Left ventricle myocardium superior (tissue), 1 donor: ENCODE data around the gene SULT1C4. TPM values are rescaled to one million over a fixed set of nuclear protein-coding genes. Genes with fewer than 3 reads are reported as not detected.
"Not testable (repeated sequence)": the region's sequence is repeated elsewhere in the genome, so short reads cannot be mapped to it uniquely, and the experiment has no call there.

Experiments used
- ATAC-seq: fragments of 200-7000 bp; cut with Tn5 transposase; one replicate; pipeline ENCODE4 v1.9.1; 2020; ENCODE audit warnings: mild to moderate bottlenecking, moderate library complexity
- DNase-seq: peaks from one replicate; pipeline ENCODE4 v3.0.0-alpha.2; 2020
- intact Hi-C: fragments of 100-400 bp; cut with micrococcal nuclease; formaldehyde crosslinking; loops from one replicate; pipeline ENCODE4 v1.11.0; 2022
- long read RNA-seq: library from polyadenylated mRNA; unstranded; transcript quantifications from one replicate; pipeline ENCODE4 v2.0.0, GENCODE V29; 2021
- total RNA-seq: library from RNA; stranded (reverse); fragmentation: NEBNext Ultra II Directional; extraction: Animal tissue kit (Norgen Biotek cat#: 25700); gene quantifications from one replicate; pipeline ENCODE4 v1.2.1, GENCODE V29; 2021
- donor health status: DM: no; HTN: yes; CAD: no; lungs with severe emphysema.

The SULT1C4 gene
- total RNA-seq = 3.2 TPM
- long read RNA-seq, partial matches to known transcripts = 1 of 2 reads
- long read RNA-seq, other reads (novel, unspliced or antisense) = 1 of 2 reads

DNA sequence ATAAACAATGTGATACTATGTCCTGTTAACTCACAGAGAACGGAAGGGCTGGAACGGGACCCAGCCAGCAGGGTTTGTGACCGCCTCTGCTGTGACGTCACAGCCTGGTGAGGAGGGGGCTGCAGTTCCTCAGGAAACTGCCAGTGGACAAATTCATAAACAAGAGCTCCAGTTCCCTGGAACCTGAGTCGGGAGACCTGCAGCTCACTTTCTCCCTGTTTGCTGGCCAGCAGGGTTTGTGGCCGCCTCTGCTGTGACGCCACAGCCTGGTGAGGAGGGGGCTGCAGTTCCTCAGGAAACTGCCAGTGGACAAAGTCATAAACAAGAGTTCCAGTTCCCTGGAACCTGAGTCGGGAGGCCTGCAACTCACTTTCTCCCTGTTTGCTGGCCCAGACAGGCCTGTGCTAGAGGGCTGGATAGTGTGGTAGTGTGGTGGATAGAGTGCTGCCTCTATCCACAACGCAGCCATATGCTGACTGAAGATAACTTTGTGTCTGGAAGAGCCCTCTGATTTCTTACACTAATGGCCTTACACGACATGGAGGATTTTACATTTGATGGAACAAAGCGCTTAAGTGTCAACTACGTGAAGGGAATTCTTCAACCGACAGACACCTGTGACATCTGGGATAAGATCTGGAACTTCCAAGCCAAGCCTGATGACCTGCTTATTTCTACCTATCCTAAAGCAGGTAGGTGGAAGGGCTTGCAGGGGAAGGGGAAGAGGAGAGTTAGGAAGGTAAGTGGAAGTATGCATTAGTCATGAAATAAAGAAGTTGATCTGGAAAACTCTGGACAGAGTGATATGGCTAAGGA, at the start of gene SULT1C4:
Gene SULT1C4, plus strand, starts transcription at position 140 of the 816 bp plus-strand sequence. Its CDS starts 384 bp downstream, at position 524.
- DNase-seq = peak; percentile 71
- intact Hi-C loops = no loop called here
- peak; percentile 84 for ATAC-seq

DNA sequence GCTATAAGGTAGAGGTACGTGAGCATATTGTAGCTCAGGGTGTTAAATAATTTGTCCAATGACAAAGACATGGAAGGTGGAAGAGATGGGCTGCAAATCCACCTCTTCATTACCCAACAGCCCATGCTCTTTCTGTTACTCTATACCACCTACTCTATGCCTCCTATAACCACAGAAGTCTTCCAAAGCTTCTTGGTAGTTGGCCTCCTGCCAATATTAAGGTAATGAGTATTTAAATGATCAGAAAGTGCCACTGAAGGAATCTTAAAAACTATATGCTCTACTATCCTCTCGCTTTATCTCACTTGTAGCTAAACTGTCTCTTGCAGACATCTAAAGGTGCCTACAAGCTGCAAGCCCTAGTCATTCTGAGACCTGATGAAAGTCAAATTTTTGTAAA, 48.0 kb upstream of the SULT1C4 start:
- intact Hi-C loops = no loop called here
- ATAC-seq (no peak), DNase-seq (no peak)

DNA sequence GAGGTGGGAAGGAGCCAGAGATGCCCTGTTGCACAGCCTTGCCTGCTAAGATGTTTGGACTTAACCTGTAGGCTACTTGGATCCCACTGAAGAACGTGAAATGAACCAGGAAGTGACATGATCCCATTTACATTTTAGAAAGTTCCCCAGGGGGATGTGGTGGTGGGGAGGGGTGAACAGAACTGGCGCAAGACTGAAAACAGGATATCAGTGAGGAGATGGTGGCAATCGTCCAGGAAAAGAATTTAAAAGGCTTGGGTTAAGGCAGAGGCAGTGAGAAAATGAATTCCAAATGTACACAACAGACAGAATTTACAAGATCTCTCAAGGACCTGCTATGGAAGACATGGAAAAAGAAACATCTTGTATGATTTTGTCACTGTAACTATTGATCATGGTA, 46.8 kb upstream of the SULT1C4 start:
- intact Hi-C loops = no loop called here
- no peak for DNase-seq
- ATAC-seq = no peak

DNA sequence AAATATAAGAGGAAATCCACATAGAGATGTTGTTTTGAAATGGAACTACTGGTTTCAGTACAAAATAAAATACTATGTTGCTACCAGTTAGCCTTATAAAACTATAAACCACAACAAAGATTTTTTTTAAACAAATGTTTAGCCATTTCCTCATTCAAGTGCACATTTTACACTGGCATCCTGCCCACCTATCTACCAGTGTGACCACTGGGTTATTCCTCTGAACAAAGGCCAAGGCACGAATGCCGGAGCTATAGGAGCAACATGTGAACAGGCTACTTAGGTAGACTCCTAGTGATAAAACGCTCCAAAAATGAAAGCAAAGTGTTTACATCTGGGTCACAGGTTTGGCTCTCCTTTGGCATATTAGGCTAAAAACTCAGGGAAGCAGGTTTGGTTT, 31.8 kb upstream of the SULT1C4 start:
- intact Hi-C loops = no loop called here
- ATAC-seq = no peak
- DNase-seq = no peak

DNA sequence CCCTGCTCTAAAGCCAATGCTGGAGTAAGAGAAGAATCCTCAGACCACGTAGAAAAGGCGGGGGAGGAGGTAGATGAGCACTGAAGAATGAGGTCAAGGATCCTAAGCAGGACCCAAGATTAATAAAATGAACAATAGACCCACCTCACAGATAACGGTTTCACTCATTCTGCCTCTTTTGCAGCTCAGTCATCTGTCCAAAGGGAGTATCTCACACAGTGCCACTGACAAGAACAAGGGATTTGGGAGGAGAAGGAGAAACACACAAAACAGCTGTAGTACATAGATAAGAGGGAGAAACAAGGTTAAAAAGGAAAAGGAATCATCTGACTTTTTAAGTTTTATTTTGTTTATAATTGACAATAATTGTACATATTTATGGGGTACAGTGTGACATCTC, 30.9 kb upstream of the SULT1C4 start:
- DNase-seq = no peak
- intact Hi-C loops = no loop called here
- ATAC-seq = no peak

DNA sequence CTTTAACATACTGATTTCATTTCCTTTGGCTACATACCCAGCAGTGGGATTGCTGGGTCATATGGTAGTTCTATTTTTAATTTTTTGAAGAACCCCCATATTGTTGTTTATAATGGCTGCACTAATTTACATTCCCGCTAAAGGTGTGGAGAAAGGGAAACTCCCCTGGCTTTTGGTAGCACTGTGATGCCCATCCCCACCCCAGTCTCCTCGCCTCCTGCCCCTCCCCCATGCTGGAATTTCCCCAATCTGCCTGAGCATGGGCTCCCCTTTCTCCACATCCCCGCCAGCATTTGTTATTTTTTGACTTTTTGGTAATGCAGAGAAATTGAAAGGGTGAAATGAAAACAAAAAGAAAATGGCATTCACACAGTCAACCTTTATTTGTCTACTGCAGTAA, 30.0 kb upstream of the SULT1C4 start:
- ATAC-seq = no peak
- DNase-seq = no peak
- intact Hi-C loops = no loop called here

DNA sequence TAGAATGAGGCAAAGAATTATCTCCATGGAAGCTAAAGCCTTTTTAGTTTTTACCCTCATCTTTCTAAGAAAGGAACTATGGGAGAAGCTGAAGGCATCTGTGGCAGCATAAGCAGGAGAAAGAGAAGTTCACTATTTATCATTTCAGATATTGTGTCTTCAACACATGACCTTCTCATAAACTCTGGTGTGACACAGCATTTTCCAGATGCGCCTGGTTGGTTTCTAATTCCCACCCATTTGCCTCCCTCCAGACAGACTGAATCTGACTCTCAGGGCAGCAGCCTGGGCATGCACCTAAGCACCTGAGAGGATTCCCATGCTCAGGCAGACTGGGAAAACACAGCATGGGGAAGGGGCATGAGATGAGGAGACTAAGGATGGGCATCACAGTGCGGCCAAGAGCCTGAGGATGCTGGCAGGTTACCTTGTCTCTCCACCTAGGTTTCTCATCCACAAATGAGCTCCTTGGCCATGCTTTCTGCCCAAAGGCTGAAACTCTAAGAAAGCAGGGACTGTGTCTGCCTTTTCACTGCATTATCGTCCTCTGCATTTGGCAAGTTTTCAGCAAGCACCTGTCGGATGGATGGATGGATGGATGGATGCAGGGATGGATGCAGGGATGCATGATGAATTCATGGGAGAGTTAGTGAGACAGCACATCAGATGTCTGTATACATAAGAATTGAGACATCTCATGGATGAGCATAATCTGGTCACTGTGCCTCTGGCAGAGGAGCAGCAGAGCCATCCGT, 28.8 kb upstream of the SULT1C4 start:
- no peak for DNase-seq
- no peak for ATAC-seq
- intact Hi-C loops = no loop called here

DNA sequence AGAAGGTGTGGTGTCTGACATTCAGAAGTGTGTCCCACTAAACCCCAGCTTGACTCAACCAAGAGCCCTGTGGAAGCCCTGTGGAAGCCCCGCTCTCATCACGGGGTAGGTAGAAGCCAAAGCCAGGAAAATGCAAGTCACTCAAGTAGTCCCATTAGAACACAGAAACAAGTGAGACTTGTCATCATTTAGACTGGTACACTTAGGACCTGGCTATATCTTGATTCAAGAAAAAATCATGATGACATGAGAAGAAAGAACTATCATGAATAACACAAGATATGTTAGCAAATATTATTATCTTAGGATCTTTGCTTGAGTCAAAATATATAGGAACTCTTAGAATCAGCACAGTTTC, 28.2 kb upstream of the SULT1C4 start:
- DNase-seq (no peak), ATAC-seq (no peak)
- intact Hi-C loops = no loop called here

DNA sequence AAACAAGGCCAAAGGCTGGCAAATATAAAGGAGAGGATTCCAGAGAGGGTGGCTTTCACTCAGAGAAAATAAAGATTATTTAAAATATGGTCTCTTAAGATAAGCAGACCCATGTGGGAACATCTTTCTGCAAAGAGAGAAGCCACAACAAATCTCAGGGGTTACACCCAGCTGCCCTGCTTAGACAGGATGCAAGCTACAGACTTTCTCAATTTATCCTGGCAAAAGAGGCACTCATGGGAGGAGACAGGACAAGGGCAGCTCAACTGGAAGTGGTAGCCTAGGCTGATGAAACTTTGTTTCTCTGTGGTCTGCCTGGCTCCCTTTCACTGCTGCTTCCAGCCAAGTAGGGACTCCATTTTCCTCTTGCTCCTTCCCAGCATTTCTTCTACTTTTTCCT, 25.9 kb upstream of the SULT1C4 start:
- intact Hi-C loops = no loop called here
- no peak for ATAC-seq
- no peak for DNase-seq

DNA sequence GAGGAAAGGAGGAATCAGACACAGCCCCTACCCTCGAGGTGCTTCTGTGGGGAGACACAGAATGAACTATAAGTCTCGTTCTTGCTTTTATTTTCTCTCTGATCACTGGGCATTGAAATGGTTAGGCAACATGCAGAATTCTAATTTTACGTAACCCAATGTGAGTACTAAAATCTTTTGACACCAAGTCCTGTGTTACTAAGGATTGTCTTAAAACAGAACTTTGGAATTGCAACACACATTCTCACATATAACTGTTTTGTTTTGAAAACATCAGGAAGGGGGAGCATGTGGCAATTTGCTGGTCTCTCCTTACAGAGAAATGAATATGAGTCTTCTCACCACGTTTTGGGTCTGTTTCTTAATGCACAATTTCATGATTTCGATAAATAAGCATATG, 23.6 kb upstream of the SULT1C4 start:
- ATAC-seq = no peak
- intact Hi-C loops = no loop called here
- DNase-seq = no peak

DNA sequence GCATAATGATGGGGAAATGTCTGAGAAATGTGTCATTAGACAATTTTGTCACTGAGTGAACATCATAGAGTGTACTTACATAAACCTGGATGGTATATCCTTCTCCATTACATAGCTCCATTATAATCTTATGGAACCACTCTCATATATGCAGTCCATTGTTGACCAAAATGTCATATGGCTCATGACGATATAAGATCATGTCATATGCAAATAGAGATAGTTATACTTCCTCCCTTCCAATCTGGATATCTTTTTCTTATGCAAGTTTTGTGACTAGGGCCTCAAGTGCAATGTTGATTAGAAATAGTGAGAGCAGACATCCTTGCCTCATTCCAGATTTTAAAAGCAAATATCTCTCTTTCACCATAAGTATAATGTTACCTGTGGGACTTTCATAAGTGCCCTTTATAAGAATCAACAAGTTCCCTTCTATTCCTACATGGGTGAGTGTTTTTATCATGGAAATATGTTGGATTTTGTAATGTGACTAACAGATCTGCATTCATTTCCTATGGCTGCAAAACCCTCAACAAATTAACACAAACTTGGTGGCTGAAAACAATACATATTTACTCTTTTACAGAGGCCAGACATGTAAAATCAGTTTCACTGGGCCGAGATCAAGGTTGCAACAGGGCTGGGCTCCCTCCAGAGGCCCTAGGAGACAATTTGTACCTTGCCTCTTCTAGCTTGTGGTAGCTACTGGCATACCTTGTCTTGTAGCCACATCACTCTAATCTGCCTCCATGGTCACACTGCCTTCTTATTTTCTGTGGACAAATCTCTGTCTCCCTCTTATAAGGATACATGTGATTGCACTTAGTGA, 21.6 kb upstream of the SULT1C4 start:
- DNase-seq (no peak), ATAC-seq (no peak)
- intact Hi-C loops = no loop called here

DNA sequence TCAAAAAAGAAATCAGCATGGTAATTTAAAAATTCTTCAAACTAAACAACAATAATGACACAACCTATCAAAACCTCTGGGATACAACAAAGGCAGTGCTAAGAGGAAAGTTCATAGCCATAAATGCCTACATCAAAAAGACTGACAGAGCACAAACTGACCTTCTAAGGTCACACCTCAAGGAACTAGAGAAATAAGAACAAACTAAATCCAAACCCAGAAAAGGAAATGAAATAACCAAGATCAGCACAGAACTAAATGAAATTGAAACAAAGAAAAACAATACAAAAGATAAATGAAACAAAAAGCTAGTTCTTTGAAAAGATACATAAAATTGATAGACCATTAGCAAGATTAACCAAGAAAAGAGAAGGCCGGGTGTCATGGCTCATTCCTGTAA, 18.4 kb upstream of the SULT1C4 start:
- intact Hi-C loops, DNase-seq, ATAC-seq: not testable (repeated sequence)

DNA sequence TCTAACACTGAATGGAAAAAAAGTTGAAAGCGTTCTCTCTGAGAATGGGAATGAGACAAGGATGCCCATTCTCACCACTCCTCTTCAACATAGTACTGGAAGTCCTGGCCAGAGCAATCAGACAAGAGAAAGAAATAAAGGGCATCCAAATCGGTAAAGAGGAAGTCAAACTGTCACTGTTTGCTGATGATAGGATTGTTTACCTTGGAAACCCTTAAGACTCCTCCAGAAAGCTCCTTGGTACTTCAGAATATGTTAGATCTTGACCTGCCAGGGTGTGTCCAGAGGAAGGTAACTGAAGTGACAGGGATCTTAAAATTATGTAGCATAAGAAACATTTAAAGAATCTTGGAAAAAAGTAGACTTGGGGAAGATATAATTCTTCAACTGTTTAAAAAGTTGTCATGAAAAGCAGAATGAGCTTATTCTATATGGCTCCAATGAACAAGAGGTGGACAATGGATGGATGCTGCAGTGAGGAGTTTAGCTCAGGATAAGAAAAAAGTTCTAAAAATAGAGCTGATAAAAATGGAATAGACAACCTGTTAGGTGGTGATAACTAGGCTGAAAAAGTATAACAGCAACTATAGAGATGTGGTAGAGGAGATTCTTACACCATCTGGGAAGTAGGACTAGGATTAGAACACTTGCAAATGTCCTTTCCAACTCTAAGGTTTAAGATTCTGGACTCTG, 16.8 kb upstream of the SULT1C4 start:
- intact Hi-C loops = no loop called here
- DNase-seq = no peak
- ATAC-seq = no peak

DNA sequence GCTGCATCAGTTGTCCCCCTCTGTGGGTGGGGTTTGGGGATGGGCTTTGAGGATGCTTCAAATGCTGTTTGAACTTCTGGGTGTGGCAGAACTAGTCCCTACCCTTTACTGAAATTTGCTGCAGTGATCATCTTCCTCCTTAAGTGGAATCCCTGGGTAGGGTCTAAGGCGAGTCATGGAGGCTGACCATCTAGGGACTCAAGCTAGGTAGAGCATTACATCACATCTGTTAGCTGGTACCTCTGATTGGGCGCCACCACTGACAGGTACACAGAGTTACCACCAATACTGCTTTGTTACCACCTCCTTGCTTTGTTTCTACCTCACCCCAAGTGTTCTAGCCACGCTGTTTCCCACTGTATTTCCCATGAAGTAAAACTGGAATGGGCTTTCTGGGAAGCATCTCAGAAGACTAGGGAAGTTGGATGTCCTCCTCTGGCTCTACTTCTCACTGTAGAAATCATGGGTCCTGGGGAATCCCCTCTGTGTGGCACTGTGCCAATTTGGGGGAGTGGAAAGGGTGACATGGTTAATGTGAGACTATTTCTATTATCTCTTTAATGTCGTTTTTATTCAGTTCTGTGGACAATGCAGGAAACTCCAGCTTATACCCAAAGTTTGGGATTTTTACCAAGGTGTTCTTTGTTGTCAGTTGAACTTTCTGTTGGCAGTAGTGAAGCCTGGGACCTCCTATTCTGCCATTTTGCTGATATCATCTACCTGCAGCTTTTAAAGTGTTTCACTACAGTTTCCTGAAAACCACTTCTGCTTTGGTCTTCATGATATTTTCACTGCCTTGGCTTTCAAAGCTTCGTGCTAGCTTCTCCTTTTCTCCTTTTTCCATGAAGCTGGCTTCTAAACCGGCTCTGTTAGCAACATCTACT, 14.5 kb upstream of the SULT1C4 start:
- DNase-seq (no peak), ATAC-seq (no peak)
- intact Hi-C loops = no loop called here

DNA sequence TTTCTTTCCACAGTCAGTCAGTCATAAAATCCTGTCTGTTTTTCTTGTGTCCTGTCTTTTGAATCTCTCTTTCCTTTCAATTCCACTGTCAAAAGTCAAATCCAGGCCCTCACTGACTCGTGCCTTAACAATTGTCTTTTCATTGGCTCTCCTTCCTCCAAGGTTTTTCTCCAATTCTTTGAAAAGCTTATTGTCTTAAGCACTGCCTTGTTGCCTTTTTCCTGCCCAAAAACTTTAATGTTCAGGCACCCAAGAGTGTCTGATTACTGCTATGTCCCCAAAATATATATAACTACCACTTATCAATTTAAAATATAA, 13.9 kb upstream of the SULT1C4 start:
- DNase-seq = no peak
- intact Hi-C loops = no loop called here
- ATAC-seq = no peak

DNA sequence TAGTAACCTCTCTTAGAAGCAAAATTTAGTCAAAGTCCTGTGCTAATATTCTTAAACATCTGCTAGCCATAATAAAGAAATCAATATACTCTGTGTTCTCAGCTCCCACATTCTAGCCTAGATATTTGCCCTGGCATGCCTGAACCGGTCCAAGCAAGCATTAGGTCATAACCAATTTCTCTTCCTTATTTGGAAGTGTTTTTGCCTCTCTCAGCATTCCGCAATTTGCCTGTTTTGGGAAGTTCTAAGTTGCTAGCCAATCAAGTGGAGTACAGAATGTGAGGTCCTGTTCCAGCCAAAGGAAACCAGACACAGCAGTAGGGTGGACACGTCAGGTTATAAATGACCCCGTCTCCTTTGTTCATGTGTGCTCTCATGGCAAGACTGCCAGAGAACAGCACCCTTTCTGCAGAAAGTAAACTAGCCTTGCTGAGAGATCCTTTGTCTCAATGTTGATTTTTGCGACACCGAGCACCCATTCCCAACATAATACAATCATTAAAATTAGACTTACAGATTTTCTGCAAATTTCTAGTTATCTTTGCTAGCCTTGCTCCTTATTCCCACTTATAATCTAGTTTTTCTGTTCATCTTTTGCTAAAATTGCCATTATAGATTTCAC, 13.0 kb upstream of the SULT1C4 start:
- ATAC-seq (no peak), DNase-seq (no peak)
- intact Hi-C loops = no loop called here

DNA sequence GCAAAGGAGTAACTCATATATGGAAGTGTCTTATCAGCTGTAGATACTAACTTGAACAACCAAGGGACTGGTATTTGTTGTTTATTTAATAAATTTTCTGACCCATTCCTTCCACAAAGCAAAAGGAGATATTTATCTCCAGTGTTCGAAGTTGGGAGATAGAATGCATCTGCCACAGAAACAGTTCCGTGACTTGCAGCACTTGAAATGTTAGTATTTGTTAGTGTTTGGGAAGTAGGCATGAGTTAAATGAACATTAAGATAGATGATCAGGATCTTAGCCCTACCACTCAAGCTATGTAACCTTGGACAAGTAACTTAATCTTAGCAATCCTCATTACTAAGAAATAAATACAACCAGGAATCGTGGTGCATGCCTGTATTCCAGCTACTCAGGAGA, 12.1 kb upstream of the SULT1C4 start:
- ATAC-seq (no peak), DNase-seq (no peak)
- intact Hi-C loops = no loop called here

DNA sequence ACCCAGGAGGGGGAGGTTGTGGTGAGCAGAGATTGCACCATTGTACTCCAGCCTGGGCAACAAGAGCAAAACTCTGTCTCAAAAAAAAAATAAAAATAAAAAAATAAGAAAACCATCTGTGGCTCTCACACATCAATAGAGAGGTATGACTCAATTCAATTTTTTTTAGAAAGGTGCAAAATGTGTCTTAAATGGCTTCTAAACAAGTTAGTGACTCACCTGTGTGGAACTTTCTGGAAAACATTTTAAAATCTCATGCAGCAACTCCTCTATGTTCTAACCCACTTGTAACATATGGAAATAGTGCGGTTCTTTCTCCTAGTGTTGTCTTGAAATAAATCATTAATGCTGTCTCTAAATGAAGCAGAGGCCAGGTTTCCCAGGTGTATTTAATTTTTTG, 10.7 kb upstream of the SULT1C4 start:
- DNase-seq (no peak), ATAC-seq (no peak)
- intact Hi-C loops = no loop called here
